HFF-Myc (cell line): ENCODE data around the gene MRPL11.
"Not testable (repeated sequence)": the region's sequence is repeated elsewhere in the genome, so short reads cannot be mapped to it uniquely, and the experiment has no call there.

Experiments
- DNase-seq: peaks from one replicate; pipeline ENCODE4 v3.0.0-alpha.2; 2011; ENCODE audit warnings: low read depth; ENCODE audit errors: extremely low read depth
- H3K4me3 ChIP-seq: replicated peaks from 2 replicates; pipeline ENCODE4 v1.5.1; 2011; ENCODE audit warnings: low read depth, mild to moderate bottlenecking, control low read depth, low read length
- TF ChIP-seq, protein P1 (sequence below): IDR thresholded peaks from 2 replicates; pipeline ENCODE4 v1.5.1; 2012; ENCODE audit warnings: mild to moderate bottlenecking, low read depth, low read length, control low read depth; ENCODE audit errors: missing control alignments

Gene MRPL11

DNA sequence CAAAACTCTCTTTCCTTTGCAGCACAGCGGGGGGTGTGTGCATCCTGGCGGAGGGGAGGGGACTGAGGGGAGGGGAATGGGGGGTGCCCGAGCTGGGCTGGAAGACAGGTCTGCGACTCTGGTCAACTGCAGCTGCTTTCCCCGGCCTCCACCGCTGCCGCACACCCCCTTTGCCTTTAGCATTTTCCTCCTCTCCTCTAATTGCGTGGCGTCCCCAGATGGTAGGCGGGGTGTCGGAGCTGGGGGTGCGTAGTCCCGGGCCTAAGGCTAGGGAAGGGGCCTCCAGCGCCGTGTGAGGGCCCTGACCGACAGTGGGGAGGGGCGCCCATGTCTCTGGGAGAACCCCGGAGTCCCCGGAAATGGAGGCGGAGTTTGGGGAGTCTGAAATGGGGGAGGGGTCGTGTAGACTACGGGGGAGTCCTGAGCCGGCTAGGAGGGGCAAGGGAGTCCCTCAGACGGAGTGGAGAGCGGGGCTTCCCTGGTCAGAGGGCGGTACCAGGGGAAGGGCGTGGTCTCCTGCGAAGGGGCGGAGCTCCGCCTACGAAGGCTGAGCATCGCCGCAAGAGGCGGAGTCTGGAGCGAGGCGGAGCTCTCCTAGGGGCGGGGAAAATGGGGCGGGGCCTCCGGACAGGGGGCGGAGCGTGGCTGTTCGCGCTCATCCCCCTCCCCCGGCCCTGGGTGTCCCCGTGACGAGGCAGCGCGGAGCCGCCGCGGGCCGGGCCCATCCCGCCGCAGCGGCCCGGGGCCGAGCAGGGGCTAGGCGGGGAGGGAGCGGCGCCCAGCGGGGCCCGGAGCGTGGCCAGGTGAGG, 27.8 kb upstream of the MRPL11 start, which contains the start of gene PELI3:
PELI3 (plus strand) TSS at position 681 of the 809 bp plus-strand sequence. CDS start 1,224 bp downstream, outside the sequence.
- peak within 1 kb of the TSS; percentile 59 for H3K4me3 ChIP-seq
- TF ChIP-seq, protein P1, sequence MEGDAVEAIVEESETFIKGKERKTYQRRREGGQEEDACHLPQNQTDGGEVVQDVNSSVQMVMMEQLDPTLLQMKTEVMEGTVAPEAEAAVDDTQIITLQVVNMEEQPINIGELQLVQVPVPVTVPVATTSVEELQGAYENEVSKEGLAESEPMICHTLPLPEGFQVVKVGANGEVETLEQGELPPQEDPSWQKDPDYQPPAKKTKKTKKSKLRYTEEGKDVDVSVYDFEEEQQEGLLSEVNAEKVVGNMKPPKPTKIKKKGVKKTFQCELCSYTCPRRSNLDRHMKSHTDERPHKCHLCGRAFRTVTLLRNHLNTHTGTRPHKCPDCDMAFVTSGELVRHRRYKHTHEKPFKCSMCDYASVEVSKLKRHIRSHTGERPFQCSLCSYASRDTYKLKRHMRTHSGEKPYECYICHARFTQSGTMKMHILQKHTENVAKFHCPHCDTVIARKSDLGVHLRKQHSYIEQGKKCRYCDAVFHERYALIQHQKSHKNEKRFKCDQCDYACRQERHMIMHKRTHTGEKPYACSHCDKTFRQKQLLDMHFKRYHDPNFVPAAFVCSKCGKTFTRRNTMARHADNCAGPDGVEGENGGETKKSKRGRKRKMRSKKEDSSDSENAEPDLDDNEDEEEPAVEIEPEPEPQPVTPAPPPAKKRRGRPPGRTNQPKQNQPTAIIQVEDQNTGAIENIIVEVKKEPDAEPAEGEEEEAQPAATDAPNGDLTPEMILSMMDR: no peak
- DNase-seq: peak; percentile 52

GRCh38 chr11:66465373-66466224, 27.0 kb upstream of the MRPL11 start:
- TF ChIP-seq, protein P1: no peak
- DNase-seq: no peak
- peak overlapping the region; percentile 59 for H3K4me3 ChIP-seq

GRCh38 chr11:66464916-66465315, 26.3 kb upstream of the MRPL11 start:
- TF ChIP-seq, protein P1: no peak
- no peak overlapping the region for H3K4me3 ChIP-seq
- DNase-seq: no peak

GRCh38 chr11:66464116-66464515, 25.5 kb upstream of the MRPL11 start:
- H3K4me3 ChIP-seq, DNase-seq: not testable (repeated sequence)

DNA sequence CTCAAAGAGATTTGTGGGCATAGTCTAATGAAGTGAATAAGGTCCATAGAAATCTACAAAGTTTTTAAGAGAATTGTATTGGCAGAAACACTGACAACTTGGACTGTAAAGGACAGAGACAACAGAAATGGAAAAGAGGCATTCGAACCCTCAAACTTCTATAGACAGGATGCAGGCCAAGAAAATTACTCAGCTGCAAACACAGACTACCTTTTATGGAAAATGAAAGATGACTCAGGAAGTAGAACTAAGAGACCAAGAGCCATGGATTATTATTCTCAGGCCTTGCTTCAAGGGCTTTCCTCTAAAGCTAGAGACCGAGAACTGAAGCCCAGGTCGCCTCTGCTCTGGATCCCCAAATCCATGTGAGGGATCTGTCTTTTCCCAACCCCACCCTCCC, 24.3 kb upstream of the MRPL11 start:
- no peak for DNase-seq
- TF ChIP-seq, protein P1: no peak
- no peak overlapping the region for H3K4me3 ChIP-seq

DNA sequence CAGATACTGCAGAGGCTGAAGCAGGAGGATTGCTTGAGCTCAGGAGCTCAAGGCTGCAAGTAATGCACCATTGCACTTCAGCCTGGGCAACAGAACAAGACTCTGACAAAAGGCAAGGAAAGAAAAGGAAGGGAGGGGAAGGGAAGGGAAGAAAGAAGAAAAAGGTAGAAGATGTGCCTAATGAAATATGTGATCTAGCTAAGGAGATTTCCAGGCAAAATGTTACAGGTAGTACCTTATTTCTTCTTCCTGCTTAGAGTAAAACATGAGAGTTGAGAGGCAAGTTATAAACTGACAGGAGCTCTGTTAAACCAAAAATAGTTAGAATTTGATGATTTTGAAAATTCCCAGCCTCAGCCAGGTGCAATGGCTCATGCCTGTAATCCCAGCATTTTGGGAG, 23.4 kb upstream of the MRPL11 start:
- no peak for DNase-seq
- no peak overlapping the region for H3K4me3 ChIP-seq
- TF ChIP-seq, protein P1: no peak

GRCh38 chr11:66459138-66459778, 20.6 kb upstream of the MRPL11 start:
- H3K4me3 ChIP-seq: no peak overlapping the region
- DNase-seq: no peak
- TF ChIP-seq, protein P1: no peak
